22Rv1 (cell line): ENCODE measurements around the gene PIP5K1B.

Source experiments
- CTCF ChIP-seq: fragments of 450-650 bp; IDR thresholded peaks from 2 replicates; pipeline ENCODE4 v1.5.1; 2017; ENCODE audit warnings: mild to moderate bottlenecking
- ZFX ChIP-seq: fragments of 450-650 bp; IDR thresholded peaks from 2 replicates; pipeline ENCODE4 v1.6.1; 2017; ENCODE audit warnings: antibody characterized with exemption, borderline replicate concordance

- no peak for TF ChIP-seq CTCF
- TF ChIP-seq ZFX = no peak
Measured at GRCh38 chr9:69044240-69045219, 339.5 kb downstream of the PIP5K1B start.
